ENCODE measurements around the gene GPHN.

The GPHN gene

GRCh38 chr14:66746316-66747006 lies 238.5 kb downstream of the GPHN start:
- peak; percentile 88 for TF ChIP-seq CTCF (conservative IDR thresholded peaks at IDR 0.05; ENCODE audit: low read depth, low read length)
- H3K4me3 ChIP-seq (ENCODE audit: low read length) = no peak overlapping the region
- peak; percentile 31 for DNase-seq (ENCODE audit: low read depth)

- DNase-seq (ENCODE audit: low read depth) = no peak
- no peak for TF ChIP-seq CTCF (conservative IDR thresholded peaks at IDR 0.05; ENCODE audit: low read depth, low read length)
- H3K4me3 ChIP-seq (ENCODE audit: low read length) = no peak overlapping the region
Observed at GRCh38 chr14:66752109-66752508, 244.2 kb downstream of the GPHN start.

GRCh38 chr14:66758031-66758613 lies 250.2 kb downstream of the GPHN start:
- TF ChIP-seq CTCF (conservative IDR thresholded peaks at IDR 0.05; ENCODE audit: low read depth, low read length) = no peak
- H3K4me3 ChIP-seq (ENCODE audit: low read length) = no peak overlapping the region
- DNase-seq (ENCODE audit: low read depth) = no peak

GRCh38 chr14:66772146-66772545 lies 264.2 kb downstream of the GPHN start:
- TF ChIP-seq CTCF (conservative IDR thresholded peaks at IDR 0.05; ENCODE audit: low read depth, low read length) = no peak
- no peak for DNase-seq (ENCODE audit: low read depth)

GRCh38 chr14:66782853-66783252 lies 274.9 kb downstream of the GPHN start:
- DNase-seq (ENCODE audit: low read depth) = no peak
- TF ChIP-seq CTCF (conservative IDR thresholded peaks at IDR 0.05; ENCODE audit: low read depth, low read length) = no peak
- H3K4me3 ChIP-seq (ENCODE audit: low read length) = no peak overlapping the region

More at GRCh38 chr14:66772146-66772545, 264.2 kb downstream of the GPHN start:
- no peak overlapping the region for H3K4me3 ChIP-seq (ENCODE audit: low read length)

- TF ChIP-seq CTCF (conservative IDR thresholded peaks at IDR 0.05; ENCODE audit: low read depth, low read length) = no peak
- no peak for DNase-seq (ENCODE audit: low read depth)
- H3K4me3 ChIP-seq (ENCODE audit: low read length) = no peak overlapping the region
Observed at GRCh38 chr14:66790101-66790500, 282.2 kb downstream of the GPHN start.

GRCh38 chr14:66802962-66803361 lies 295.0 kb downstream of the GPHN start:
- DNase-seq (ENCODE audit: low read depth) = no peak
- H3K4me3 ChIP-seq (ENCODE audit: low read length) = no peak overlapping the region
- TF ChIP-seq CTCF (conservative IDR thresholded peaks at IDR 0.05; ENCODE audit: low read depth, low read length) = no peak

All from retinal pigment epithelial cell (primary cell).